ENCODE measurements around the gene IL1RAPL1.
A peak's percentile ranks its signal among the peaks of the same experiment; 100 is the strongest.

IL1RAPL1 gene

GRCh38 chrX:29665532-29665931 is 1078.3 kb downstream of the IL1RAPL1 start:
- no peak for DNase-seq

DNA sequence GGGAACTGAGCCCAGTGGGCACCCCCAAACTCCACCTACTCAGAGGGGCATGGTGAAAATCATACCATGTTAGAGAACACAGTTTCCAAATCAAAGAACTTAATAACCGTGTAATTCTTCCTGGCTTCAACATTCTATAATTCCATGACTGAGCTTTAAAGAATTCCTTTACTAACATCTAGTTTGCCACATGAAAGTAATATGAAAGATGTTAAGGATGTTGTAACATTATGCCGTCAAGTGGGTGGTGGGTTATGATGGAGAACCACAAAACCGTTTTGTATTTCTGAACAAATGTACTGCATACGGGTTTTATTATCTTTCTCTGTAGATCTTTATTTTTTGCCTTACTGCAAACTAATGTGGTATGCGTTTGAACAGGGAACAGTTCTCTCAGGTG is 1079.1 kb downstream of the IL1RAPL1 start:
- DNase-seq = no peak

DNA sequence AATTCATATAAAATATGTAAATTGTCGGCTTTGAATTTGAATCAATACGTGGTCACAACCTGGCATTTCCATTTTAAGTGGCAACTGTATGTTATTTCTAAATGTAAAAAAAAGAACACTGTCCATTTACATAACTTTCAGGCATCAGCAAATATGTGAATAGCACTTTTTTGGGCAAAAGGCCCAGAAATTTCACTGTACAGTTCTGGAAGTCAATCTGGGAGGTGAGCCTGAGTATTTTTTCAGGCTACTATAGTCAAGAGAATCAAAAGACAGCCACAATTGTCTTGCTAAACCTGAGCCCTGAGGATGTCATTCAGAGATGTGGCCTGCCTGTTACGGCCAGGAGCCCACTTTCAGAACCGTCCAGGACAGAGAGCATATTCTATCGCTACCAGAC is 1084.2 kb downstream of the IL1RAPL1 start:
- no peak for DNase-seq

GRCh38 chrX:29687687-29688086 is 1100.4 kb downstream of the IL1RAPL1 start:
- DNase-seq = peak; percentile 55

GRCh38 chrX:29690061-29690460 is 1102.8 kb downstream of the IL1RAPL1 start:
- DNase-seq = peak; percentile 12

DNA sequence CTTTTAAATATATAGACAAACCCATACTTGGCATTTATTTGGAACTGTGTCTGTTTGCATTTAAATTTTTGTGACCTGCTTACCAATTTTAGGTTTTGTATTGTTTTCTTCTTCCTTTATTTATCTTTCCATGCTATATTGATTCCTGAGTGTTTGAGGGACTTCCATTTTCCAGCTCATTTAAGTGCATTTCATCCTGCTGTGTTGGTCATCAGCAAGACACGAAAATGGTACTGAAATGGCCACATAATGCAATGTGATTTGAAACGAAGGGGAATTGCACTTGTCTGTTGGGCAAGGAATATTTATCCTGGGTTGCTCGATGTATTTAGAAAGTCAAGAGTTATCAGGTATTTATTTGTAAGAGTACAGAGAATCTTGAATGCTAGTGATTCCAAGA is 1103.8 kb downstream of the IL1RAPL1 start:
- no peak for DNase-seq

- DNase-seq = no peak
Observed at GRCh38 chrX:29693912-29694311, 1106.7 kb downstream of the IL1RAPL1 start.

- no peak for DNase-seq
Observed at GRCh38 chrX:29699239-29699638, 1112.0 kb downstream of the IL1RAPL1 start.

- no peak for DNase-seq
Observed at GRCh38 chrX:29707088-29707487, 1119.8 kb downstream of the IL1RAPL1 start.

DNA sequence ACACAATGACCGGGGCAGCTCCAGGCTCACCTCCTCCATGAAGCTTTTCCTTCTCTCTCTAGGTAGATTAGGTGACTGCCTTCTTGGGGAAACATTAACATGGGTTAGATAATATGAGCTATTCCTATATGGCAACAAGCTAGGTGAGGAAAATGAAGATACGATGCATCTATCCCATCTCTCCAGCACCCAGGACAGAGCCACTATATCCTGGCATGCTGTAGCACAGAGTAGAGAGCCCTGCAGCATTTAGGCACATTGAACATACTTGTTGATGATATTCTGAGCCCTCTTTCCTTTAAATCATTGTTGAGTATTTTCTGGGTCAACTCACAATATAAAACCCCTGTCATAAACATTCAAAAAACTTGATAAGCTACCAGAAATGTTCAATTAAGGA is 1133.9 kb downstream of the IL1RAPL1 start:
- no peak for DNase-seq

- no peak for DNase-seq
Observed at GRCh38 chrX:29724316-29724715, 1137.1 kb downstream of the IL1RAPL1 start.

GRCh38 chrX:29726811-29727210 is 1139.6 kb downstream of the IL1RAPL1 start:
- no peak for DNase-seq

GRCh38 chrX:29728639-29729038 is 1141.4 kb downstream of the IL1RAPL1 start:
- DNase-seq = peak; percentile 5

GRCh38 chrX:29744966-29745365 is 1157.7 kb downstream of the IL1RAPL1 start:
- DNase-seq = no peak

DNA sequence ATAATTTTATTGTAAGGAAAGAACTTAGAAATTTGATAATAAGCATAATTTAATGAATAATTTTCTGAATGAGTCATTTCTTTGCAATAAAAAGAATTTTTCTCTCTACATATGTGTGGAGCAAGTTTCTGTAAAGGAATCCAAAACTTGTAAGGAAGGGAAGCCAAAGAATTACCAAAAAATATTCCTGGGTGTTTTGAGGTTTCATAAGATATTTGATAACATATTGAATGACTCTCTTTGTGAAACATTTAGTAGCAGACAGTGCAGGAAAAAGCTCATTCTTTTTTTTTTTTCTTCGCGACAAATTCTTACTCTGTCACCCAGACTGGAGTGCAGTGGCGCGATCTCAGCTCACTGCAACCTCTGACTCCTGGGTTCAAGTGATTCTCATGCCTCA is 1159.1 kb downstream of the IL1RAPL1 start:
- DNase-seq = no peak

DNA sequence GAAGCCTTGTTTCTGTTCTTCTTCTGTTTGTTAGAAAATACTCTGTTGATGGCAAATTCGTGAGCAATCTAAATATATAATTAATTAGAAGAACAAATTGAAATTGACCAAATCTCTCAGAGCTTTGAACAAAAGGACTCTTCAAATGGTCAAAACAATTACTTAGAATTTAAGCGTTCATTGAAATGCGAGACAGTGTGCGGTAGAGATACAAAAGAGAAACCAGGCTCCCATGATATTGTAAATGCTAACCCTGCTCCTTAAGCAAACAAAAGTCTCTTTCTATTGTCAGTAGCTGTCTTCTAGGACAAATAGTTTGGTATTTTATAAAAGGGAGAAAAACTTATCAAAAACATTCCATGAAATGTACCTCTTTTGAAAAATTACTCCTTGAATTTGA is 1174.8 kb downstream of the IL1RAPL1 start:
- DNase-seq = no peak

DNA sequence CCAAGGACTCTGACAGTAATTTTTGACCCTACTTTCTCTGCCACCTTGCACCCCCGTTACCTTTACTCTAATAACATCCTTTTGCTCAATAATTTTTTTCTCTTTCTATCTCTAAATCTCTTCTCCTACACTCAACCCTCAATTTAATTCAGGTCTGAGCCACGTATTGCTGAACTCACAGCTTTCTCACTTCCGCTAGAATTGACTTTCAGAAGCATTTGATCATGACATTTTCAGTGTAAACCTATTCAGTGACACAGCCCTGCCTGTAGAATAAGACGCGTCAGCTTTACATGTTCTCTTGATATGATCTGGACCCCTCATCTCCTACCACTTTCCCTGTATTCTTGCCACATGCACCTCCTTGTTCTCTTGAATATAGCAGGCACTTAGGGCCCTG is 1188.6 kb downstream of the IL1RAPL1 start:
- no peak for DNase-seq

DNA sequence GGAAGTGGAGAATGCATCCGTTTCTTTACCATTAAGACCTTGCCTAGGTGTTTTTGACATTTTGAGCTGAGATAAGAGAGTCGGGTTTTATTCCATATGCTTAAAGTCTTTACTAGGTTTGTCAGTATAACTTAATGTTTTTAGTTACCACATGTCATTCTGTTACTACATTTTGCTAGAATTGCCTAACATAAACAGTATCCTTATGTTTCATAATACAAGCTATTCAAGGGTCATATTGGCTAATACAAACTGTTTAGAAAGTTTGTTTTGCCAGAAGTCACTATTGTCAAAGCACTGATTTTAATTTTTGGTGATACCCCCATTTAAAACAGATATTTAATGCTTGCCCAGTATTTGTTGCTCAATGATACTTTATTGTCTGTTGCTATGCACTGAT is 1200.4 kb downstream of the IL1RAPL1 start:
- DNase-seq = peak; percentile 1

DNA sequence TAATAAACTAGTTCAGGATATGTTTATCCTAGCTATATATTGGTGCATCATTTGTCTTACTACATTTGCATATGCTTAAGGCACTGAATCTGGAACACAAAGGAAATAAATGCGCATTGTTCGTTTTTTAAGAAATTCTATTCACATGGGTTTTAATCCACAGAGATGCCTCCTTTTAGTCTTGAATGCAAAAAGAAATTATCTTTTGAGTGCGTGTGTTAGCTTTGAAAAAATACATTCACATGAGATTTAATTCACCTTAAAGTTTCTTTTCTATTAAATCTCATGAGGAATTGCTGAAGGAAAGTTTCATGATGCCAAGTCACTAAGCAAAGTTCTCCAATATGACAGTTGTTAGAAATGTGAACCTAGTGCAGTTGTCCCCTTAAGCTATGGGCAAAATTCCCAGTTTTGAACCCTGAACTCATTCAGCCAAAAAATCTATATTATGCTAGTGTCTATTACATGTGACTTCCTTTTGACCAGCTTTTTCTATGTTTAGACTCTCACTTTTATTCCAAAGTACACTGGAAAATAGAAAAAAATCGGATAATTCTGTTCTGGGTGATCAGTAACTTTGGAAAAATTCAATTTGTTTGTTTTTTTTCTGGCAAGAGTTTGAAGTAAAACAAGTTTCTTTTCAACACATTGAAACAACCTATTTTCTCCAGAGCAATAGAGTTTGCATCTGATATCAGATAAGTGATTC is 1201.9 kb downstream of the IL1RAPL1 start:
- no peak for DNase-seq

DNA sequence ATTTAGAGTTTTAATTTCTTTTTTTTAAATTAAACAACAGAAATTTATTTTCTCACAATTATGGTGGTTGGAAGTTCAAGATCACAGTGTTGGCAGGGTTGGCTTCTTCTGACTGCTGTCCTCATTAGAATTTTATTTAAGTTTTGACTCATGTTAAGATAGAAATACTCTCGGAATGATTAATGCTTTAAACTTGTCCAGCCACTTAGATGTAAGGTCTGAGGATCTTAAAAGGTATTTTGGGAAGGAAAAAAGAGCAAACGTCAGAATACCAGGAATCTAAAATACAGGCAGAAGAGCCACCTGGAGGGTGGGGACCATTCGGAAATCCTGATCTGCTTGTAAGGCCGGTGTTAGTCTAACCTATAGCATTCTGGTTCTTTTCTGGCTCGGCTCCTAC is 1205.1 kb downstream of the IL1RAPL1 start:
- DNase-seq = no peak

GRCh38 chrX:29797156-29797555 is 1209.9 kb downstream of the IL1RAPL1 start:
- DNase-seq = no peak

- no peak for DNase-seq
Observed at GRCh38 chrX:29798469-29798868, 1211.2 kb downstream of the IL1RAPL1 start.

GRCh38 chrX:29813174-29813573 is 1225.9 kb downstream of the IL1RAPL1 start:
- no peak for DNase-seq

- DNase-seq = no peak
Observed at GRCh38 chrX:29824176-29824906, 1237.1 kb downstream of the IL1RAPL1 start.

DNA sequence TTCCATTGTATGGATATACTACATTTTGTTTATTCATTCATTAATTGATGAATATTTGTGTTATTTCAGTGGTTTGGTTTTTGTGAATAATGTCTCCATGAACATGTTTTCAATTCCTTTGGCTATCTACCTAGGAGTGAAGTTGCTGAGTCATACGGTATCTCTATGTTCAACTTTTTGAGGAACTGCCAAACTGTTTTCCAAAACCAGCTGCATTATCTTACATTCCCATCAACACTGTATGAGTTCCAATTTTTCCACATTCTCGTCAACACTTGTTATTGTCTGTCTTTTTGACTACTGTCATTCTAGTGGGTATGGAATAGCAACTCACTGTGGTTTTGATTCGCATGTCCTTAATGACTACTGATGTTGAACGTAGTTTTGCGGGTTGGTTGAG is 1239.5 kb downstream of the IL1RAPL1 start:
- DNase-seq = no peak

Data from HCEC 1CT (cell line).